GM19438 (cell line): ENCODE data around the gene DRAM1.

Experiments used
- ATAC-seq: cut with Tn5 transposase; IDR thresholded peaks from one replicate; pipeline ENCODE4 v1.9.1; 2021; ENCODE audit warnings: low read depth; ENCODE audit not compliant: unreplicated experiment

DRAM1 gene

GRCh38 chr12:101939306-101939705, 61.9 kb downstream of the DRAM1 start:
- no peak for ATAC-seq

DNA sequence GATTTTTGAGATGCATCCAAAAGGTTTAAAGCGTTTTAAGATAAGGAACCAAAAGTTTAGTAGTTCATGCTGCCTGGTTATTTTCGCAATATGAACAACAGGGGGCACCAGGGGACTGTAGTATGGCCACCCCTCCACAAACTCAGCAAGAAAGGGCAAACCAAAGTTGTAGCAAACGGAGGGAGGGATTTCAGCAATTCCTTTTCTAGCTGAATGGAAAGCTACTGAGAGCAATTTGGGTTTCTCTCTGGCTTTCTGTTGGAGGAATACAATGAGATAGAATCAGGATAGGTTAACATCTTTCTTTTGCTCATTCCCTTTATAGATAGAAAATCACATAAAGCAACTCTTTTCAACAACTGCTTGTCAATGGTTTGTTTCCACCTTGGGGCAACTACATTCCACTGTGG, 62.5 kb downstream of the DRAM1 start:
- ATAC-seq = no peak

DNA sequence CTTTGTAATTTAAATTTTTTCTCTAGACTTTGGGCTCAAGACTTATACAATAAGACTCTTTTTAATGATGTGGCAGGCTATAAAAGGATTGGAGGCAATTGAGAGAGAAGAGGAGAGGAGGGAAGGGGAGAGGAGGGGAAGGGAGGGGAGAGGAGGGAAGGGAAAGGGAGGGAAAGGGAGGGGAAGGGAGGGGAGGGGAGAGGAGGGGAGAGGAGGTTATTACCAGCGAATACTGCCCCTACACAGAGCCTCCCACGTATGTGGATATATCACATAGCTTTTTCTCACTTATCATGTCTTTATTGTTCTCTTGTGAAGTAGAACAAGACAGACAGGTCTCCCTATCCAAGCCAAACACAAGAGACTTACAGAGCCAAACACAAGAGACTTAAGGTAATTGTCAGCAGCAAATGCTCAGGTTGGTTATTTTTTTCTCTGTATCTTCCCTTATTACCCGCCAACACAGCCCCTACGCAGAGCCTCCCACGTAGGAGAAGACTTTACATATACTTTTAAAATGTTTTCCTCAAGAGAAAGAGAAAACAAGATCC, 63.1 kb downstream of the DRAM1 start:
- ATAC-seq = no peak

DNA sequence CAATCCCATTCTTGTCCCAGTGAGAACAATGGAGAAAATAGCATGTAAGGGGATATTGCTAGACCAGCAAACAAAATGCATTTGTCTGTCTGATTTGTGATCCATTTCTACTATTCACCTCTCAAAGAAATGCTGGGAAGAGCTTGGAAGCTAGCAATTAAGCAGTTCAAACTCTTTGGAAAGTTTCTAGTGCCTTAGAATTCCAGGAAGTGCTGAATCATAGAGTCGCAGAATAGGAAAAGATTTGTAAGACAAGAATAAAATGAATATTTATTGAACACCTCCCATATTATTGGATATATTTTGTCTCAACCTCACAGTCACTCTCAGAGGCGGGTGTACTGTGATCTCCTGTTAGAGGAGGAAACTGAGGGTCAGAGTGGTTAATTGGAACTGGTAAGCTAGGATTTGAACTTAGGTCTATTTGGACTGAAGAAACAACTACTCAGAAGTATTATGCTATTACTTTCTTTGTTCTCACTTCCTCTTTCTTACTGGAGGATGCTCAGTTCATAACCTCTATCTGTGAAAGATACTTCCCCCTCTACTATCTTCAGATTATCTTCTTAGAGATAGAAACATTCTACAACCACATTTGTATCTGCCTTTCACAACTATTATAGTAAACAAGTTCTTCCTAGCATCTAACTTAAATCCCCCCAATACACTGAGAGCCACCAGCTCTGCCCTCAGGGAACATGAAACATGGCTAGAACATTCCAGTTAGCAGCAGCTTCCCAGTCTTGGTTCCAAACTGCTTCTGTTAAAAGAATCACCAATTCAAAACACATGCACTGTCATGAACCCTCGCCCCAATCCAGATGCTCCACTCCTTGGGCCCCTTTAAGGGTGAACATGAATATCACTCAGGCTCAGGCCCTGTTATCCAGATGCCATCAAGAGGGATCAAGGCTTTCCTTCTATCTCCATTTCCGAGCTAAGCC, 64.2 kb downstream of the DRAM1 start:
- peak; percentile 78 for ATAC-seq

DNA sequence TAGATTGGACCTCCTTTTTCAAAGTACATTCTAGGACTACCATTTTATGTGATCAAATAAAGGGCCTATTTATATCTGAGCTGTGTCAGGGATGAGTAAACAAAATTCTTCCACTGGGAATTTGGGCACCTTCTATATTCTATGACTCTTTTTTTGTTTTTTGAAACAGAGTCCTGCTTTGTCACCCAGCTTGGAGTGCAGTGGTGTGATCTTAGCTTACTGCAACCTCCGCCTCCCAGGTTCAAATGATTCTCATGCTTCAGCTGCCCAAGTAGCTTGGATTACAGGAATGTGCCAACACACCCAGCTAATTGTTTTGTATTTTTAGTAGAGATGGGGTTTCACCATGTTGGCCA, 64.8 kb downstream of the DRAM1 start:
- no peak for ATAC-seq

- no peak for ATAC-seq
These were observed 68.2 kb downstream of the DRAM1 start for GRCh38 chr12:101945369-101946232.

DNA sequence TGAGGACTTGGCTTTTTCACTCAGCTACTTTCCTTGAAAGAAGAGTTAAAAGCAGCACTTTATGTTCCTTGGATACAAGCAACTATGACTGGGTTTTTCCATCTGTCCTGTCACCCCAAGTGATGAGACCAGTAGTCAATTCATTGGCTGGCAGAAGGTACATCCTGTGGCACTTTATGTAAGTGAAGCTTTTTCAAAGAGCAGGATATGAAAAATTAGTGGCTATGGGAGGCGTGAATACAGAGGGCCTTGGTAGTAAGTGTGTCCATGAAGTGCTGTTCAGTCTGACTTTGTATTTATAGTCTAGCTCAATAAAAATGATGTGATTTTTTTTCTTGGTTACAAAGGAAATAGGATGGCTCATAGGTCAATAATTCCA, 68.8 kb downstream of the DRAM1 start:
- no peak for ATAC-seq

DNA sequence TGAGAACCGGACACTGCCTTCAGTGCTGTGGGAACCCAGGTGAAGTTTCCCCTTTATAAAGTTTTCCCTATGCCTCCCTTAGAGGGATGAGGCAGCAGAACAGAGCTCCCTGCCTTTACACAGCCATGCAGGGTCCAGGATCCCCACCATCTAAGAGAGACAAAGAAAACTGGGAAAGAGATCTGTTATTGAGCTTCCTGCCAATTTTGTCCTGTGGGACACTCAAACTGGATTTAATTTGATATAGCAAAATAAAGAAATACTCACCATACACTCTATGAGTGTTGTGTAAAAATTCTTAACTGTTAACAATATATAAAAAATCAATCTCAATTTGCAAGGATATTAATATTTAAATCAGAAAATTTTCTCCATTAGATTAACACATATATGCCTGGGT, 69.9 kb downstream of the DRAM1 start:
- ATAC-seq = no peak

GRCh38 chr12:101948365-101948764, 71.0 kb downstream of the DRAM1 start:
- ATAC-seq = no peak

DNA sequence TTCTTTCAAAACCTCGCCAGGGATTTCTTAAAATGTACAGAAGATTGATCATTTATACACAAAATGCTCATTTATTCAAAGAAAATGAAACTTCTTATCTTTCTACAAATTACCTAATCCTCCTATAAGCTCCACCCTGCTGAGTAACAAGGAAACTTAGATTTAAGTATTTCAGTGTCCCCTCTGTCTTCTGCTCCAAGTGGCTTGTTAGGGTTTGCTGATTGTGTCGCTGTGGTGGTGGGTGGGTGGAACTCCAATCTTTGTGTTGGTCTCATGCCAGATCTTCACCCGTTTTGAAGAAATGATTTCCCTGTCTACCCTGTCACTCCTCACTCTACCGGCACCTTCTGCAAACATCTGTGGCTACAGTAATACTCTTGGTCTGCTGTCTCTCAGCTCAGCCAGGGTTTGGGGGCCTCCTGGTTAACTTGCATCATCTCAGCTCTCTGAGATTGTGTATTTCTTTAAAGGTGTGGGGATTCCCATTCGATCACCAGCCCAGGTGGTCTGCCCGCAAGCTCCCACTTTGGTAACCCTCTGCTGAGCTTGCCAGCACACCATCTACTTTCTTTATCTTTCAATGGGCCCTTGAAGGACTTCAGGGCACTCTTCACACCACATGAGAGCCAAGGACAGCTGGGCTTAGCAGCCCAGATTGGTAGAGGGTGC, 73.8 kb downstream of the DRAM1 start:
- ATAC-seq = no peak

- ATAC-seq = no peak
These were observed 76.7 kb downstream of the DRAM1 start for GRCh38 chr12:101954113-101954512.

GRCh38 chr12:101954676-101955075, 77.3 kb downstream of the DRAM1 start:
- no peak for ATAC-seq

- ATAC-seq = no peak
These were observed 80.0 kb downstream of the DRAM1 start for GRCh38 chr12:101957252-101957959.

DNA sequence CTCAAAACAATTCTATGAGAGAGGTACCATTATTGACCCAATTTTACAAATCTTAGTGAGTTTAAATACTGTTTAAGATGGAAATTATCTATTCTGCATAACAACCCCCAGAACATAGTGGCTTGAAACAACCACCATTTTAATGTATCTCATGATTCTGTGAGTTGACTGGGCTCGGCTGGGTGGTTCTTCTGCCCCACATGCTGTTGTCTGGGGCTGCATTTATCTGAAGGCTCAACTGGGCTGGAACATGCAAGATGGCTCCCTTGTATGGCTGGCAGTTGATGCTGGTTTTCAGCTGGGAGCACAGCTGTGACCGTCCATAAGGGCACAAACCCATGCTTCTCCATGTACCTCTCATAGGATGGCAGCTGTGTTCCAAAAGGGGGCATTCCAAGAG, 82.2 kb downstream of the DRAM1 start:
- no peak for ATAC-seq

- no peak for ATAC-seq
These were observed 85.1 kb downstream of the DRAM1 start for GRCh38 chr12:101962486-101962885.

DNA sequence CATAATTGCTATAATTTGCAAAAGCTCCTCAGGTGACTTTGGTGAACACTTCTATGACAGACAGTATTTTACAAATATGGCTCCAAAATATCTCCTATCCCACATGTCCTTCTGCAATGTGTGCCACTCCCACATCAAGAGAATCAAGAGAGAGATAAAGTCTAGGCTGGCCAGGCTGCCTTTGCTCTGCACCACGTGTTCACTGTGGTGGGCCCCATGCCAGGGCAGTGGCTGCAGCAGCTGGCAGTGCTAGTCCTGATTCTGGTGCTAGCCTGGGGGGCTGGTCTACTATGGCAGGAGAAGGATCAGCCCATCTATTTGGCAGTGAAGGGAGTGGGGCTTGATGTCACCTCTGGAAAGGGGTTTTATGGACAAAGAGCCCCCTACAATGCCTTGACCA, 86.3 kb downstream of the DRAM1 start:
- no peak for ATAC-seq

- ATAC-seq = no peak
These were observed 89.1 kb downstream of the DRAM1 start for GRCh38 chr12:101966496-101966895.

DNA sequence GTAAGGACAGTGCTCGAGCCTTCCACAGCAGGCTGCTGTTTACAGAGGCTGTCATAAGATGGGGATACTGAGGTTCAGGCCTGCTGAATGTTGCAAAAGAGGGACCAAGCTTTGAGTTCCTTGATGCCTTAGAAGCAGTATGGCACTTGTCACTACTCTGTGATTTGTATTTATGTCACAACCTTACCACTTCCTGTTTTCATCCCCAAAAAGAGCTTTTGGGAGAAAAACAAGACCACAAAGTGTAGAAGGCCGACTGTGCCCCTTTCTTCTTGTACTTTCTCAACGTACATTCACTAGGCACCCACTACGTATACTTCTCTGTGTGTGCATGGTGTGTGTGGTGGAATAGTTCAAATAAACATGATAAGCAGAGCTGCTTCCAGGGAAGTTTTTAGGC, 90.1 kb downstream of the DRAM1 start:
- ATAC-seq = no peak

DNA sequence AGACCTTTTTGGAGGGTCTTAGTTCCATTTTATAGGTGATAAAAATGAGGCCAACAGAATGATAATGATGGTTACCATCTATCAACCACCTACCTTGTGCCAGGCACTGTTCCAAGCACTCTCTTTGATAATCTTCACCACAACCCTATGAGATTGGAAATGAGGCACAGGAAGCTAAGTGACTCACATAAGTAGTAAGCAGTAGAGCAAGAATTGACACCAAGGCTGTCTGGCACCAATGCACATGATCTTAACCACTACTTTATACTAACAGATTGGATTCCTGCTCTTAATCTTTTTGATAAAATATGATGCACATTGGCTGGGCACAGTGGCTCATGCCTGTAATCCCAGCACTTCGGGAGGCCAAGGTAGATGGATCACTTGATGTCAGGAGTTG, 91.4 kb downstream of the DRAM1 start:
- ATAC-seq = no peak
